ENCODE measurements around the gene SPHKAP.

GRCh38 chr2:228131833-228132232 lies 49.7 kb downstream of the SPHKAP start:
- no peak for TF ChIP-seq CTCF (IDR thresholded peaks at IDR 0.05; ENCODE audit: low read depth, low read length)
- no peak for TF ChIP-seq EZH2phosphoT487 (IDR thresholded peaks at IDR 0.05; ENCODE audit: low read depth)

All from OCI-LY3 (cell line).